ENCODE data around the gene GARIN5A. TPM values are rescaled to one million over a fixed set of nuclear protein-coding genes. Genes with fewer than 3 reads are reported as not detected.

The GARIN5A gene
- total RNA-seq, 2 donors from 2014 or later: 1.0 TPM; not detected in 1

- 62 to 88% methylated on average over 6 to 7 of the region's 7 CpGs for WGBS, 2 donors
- H3K27me3 ChIP-seq: no peaks in the 10 kb centered on the region
- intact Hi-C loops (cut with DNase I): no loop called here
Observed at GRCh38 chr19:50425581-50425980, 51.1 kb downstream of the GARIN5A start.

GRCh38 chr19:50423279-50424113 is 53.2 kb downstream of the GARIN5A start:
- ATAC-seq (no peak), DNase-seq (no peak)
- Histone ChIP-seq H3K27me3 (no peaks in the 10 kb centered on the region), H3K4me3 (no peak overlapping the region), H3K9me3 (no peaks in the 10 kb centered on the region), H3K27ac (no peak overlapping the region), H3K4me1 (peaks cover 15% of the 10 kb centered on the region), H3K36me3 (replicated peaks in 1 of 2; ENCODE audit: insufficient read depth in 1 of 2, low read depth in 2 of 2) (no peaks in the 10 kb centered on the region)
- TF ChIP-seq CTCF (IDR thresholded peaks at IDR 0.05) (no peak), POLR2A (IDR thresholded peaks at IDR 0.05) (no peak)
- 78 to 79% methylated on average over 20 to 21 of the region's 22 CpGs for WGBS, 2 donors
- intact Hi-C loops (cut with DNase I): no loop called here

More at GRCh38 chr19:50425581-50425980, 51.1 kb downstream of the GARIN5A start:
- Histone ChIP-seq H3K9me3 (no peaks in the 10 kb centered on the region), H3K4me3 (no peak overlapping the region), H3K4me1 (peaks cover 12% of the 10 kb centered on the region), H3K36me3 (replicated peaks in 1 of 2; ENCODE audit: insufficient read depth in 1 of 2, low read depth in 2 of 2) (no peaks in the 10 kb centered on the region), H3K27ac (no peak overlapping the region)
- no peak for TF ChIP-seq POLR2A (IDR thresholded peaks at IDR 0.05)
- TF ChIP-seq CTCF (IDR thresholded peaks at IDR 0.05): no peak
- DNase-seq (no peak), ATAC-seq (no peak)

GRCh38 chr19:50422397-50423278 is 54.0 kb downstream of the GARIN5A start:
- no peak for ATAC-seq
- no peak for DNase-seq
- WGBS, 2 donors: 73% methylated on average over 6 to 18 of the region's 18 CpGs

GRCh38 chr19:50420808-50421207 is 55.8 kb downstream of the GARIN5A start:
- Histone ChIP-seq H3K9me3 (no peaks in the 10 kb centered on the region), H3K27ac (no peak overlapping the region), H3K4me1 (peaks cover 24% of the 10 kb centered on the region), H3K27me3 (no peaks in the 10 kb centered on the region), H3K4me3 (no peak overlapping the region), H3K36me3 (replicated peaks in 1 of 2; ENCODE audit: insufficient read depth in 1 of 2, low read depth in 2 of 2) (no peaks in the 10 kb centered on the region)
- no peak for TF ChIP-seq POLR2A (IDR thresholded peaks at IDR 0.05)
- TF ChIP-seq CTCF (IDR thresholded peaks at IDR 0.05): no peak
- ATAC-seq (no peak), DNase-seq (no peak)
- intact Hi-C loops (cut with DNase I): no loop called here
- 62 to 71% methylated on average over 3 of the region's 3 CpGs for WGBS, 2 donors

More at GRCh38 chr19:50422397-50423278, 54.0 kb downstream of the GARIN5A start:
- no peak overlapping the region for H3K27ac ChIP-seq
- H3K4me3 ChIP-seq: no peak overlapping the region
- no peaks in the 10 kb centered on the region for H3K9me3 ChIP-seq
- no peak for TF ChIP-seq POLR2A (IDR thresholded peaks at IDR 0.05)
- no peak for TF ChIP-seq CTCF (IDR thresholded peaks at IDR 0.05)
- H3K4me1 ChIP-seq: peaks cover 15% of the 10 kb centered on the region
- intact Hi-C loops (cut with DNase I): no loop called here
- H3K36me3 ChIP-seq (replicated peaks in 1 of 2; ENCODE audit: insufficient read depth in 1 of 2, low read depth in 2 of 2): no peaks in the 10 kb centered on the region
- H3K27me3 ChIP-seq: no peaks in the 10 kb centered on the region
